Activated CD8-positive, alpha-beta T cell treated with anti-CD3 and anti-CD28 coated beads for 36 hours (primary cell): ENCODE measurements around the gene TPP2. TPM values are rescaled to one million over a fixed set of nuclear protein-coding genes. Genes with fewer than 3 reads are reported as not detected.

Experiments used
- ATAC-seq: fragments of 200-7000 bp; cut with Tn5 transposase; one replicate; pipeline ENCODE4 v1.10.0; 2021; ENCODE audit warnings: mild to moderate bottlenecking, moderate library complexity
- CTCF ChIA-PET: fragments of 350-600 bp; sonication (Branson Sonifier 250); formaldehyde crosslinking; loops from one replicate; lab custom pipeline; 2021; ENCODE audit warnings: antibody characterized with exemption; lab: Charles Lee
- POLR2A ChIA-PET: fragments of 350-600 bp; sonication (Branson Sonifier 250); formaldehyde crosslinking; loops from one replicate; lab custom pipeline; 2021; ENCODE audit warnings: antibody characterized with exemption; lab: Charles Lee
- DNase-seq: peaks from one replicate; pipeline ENCODE4 v3.0.0-alpha.2; 2020
- H3K27ac Mint-ChIP-seq: one replicate; pipeline ENCODE4 v1.8.0; 2021; ENCODE audit warnings: mild to moderate bottlenecking, mixed read lengths
- H3K27me3 Mint-ChIP-seq: one replicate; pipeline ENCODE4 v1.8.0; 2021; ENCODE audit warnings: mixed read lengths
- H3K36me3 Mint-ChIP-seq: one replicate; pipeline ENCODE4 v1.8.0; 2021; ENCODE audit warnings: low read depth, mixed read lengths
- H3K4me1 Mint-ChIP-seq: one replicate; pipeline ENCODE4 v1.8.0; 2021; ENCODE audit warnings: low read depth, mixed read lengths
- H3K4me3 Mint-ChIP-seq: one replicate; pipeline ENCODE4 v1.8.0; 2021; ENCODE audit warnings: mild to moderate bottlenecking, moderate library complexity, mixed read lengths
- H3K9me3 Mint-ChIP-seq: one replicate; pipeline ENCODE4 v1.8.0; 2021; ENCODE audit warnings: mixed read lengths
- intact Hi-C: fragments of 100-400 bp; cut with micrococcal nuclease; formaldehyde crosslinking; loops from one replicate; pipeline ENCODE4 v1.10.0; 2022
- total RNA-seq, 2 experiments: library from RNA; stranded (reverse); gene quantifications; one replicate each; pipeline ENCODE4 v1.2.3, GENCODE V29; 2021
- TF ChIP-seq, protein P1 (sequence below): fragments of 200-600 bp; IDR thresholded peaks from one replicate; pipeline ENCODE4 v1.8.0; 2022; ENCODE audit warnings: antibody characterized with exemption, mild to moderate bottlenecking

Gene TPP2
- total RNA-seq, 2 experiments from 2014 or later = 70.3 to 70.8 TPM

DNA sequence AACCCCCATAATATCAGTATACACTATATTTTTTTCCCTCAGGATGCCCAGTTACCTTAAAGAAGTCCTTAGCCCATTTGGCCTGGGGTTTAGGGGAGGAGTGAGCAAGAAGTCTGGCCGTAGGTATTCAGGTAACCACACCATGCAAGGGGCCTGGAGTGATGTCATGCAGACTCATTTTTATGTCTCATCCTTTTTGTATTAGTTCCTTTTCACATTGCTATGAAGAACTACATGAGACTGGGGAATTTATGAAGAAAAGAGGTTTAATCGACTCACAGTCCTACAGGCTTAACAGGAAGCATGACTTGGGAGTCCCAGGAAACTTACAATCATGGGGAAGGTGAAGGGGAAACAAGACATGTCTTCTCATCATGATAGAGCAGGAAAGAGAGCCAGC lies 12.2 kb downstream of the TPP2 start:
- Mint-ChIP-seq H3K27me3 (no peaks in the 10 kb centered on the region), H3K4me3 (no peak overlapping the region), H3K27ac (peak overlapping the region; percentile 90), H3K36me3 (peaks cover 65% of the 10 kb centered on the region), H3K9me3 (no peaks in the 10 kb centered on the region), H3K4me1 (peaks cover 59% of the 10 kb centered on the region)
- DNase-seq = peak; percentile 12
- TF ChIP-seq, protein P1, sequence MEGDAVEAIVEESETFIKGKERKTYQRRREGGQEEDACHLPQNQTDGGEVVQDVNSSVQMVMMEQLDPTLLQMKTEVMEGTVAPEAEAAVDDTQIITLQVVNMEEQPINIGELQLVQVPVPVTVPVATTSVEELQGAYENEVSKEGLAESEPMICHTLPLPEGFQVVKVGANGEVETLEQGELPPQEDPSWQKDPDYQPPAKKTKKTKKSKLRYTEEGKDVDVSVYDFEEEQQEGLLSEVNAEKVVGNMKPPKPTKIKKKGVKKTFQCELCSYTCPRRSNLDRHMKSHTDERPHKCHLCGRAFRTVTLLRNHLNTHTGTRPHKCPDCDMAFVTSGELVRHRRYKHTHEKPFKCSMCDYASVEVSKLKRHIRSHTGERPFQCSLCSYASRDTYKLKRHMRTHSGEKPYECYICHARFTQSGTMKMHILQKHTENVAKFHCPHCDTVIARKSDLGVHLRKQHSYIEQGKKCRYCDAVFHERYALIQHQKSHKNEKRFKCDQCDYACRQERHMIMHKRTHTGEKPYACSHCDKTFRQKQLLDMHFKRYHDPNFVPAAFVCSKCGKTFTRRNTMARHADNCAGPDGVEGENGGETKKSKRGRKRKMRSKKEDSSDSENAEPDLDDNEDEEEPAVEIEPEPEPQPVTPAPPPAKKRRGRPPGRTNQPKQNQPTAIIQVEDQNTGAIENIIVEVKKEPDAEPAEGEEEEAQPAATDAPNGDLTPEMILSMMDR = no peak
- peak; percentile 64 for ATAC-seq
- intact Hi-C loops = no loop called here
- CTCF ChIA-PET = no interaction called here
- POLR2A ChIA-PET = interaction anchor here (1.0 to 4.1 kb wide), 2 partner anchors 12 kb away, joined by 3 to 22 read pairs; partner anchors contain the start of gene TPP2

- H3K27ac Mint-ChIP-seq = peak overlapping the region; percentile 76
- H3K27me3 Mint-ChIP-seq = no peaks in the 10 kb centered on the region
- POLR2A ChIA-PET = interaction anchor here (1.0 kb wide), 1 partner anchor 13 kb away, joined by 3 read pairs; the partner anchor contains the start of gene TPP2
- TF ChIP-seq, protein P1 = no peak
- H3K4me3 Mint-ChIP-seq = no peak overlapping the region
- CTCF ChIA-PET = no interaction called here
- peaks cover 62% of the 10 kb centered on the region for H3K36me3 Mint-ChIP-seq
- no peaks in the 10 kb centered on the region for H3K9me3 Mint-ChIP-seq
- intact Hi-C loops = no loop called here
- DNase-seq = peak; percentile 45
- peak; percentile 68 for ATAC-seq
- peaks cover 52% of the 10 kb centered on the region for H3K4me1 Mint-ChIP-seq
Measured at GRCh38 chr13:102609696-102610095, 12.9 kb downstream of the TPP2 start.

- ChIA-PET POLR2A (interaction anchor here (0.9 kb wide), 1 partner anchor 235 kb away, joined by 3 read pairs; the partner anchor contains the start of gene ERCC5), CTCF (no interaction called here)
- Mint-ChIP-seq H3K27ac (no peak overlapping the region), H3K4me3 (no peak overlapping the region), H3K27me3 (no peaks in the 10 kb centered on the region), H3K36me3 (peaks cover 56% of the 10 kb centered on the region), H3K4me1 (peaks cover 46% of the 10 kb centered on the region), H3K9me3 (no peaks in the 10 kb centered on the region)
- TF ChIP-seq, protein P1 = no peak
- DNase-seq = no peak
- no peak for ATAC-seq
- intact Hi-C loops = no loop called here
Measured at GRCh38 chr13:102610296-102610895, 13.6 kb downstream of the TPP2 start.

DNA sequence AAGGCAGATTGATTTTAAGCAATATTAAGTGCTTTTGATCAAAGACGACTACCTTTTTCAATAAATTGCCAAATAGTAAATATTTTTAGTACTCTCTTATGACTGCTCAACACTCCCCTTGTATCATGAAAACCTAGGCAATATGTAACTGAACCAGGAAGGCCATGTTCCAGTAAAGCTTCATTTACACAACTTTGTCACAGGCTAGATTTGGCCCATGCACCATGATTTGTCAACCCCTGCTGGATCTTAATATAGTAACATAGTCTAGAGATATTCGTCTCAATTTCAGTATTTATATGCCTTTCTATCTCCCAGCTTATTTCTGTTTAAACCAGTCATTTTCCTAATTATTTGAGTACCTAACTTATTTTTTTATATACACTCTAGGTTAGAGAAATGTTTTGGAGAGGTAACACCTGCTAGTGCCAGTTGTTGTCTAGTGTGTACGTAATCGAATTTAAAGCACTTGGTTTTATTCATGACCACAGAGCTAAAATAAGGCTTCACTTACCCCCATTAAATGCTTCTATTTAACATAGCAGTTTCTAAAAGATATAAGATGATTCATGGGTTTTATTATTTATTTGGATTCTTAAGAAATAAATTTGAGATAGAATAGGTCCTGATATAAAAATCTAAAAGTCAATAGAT lies 21.0 kb downstream of the TPP2 start:
- H3K4me3 Mint-ChIP-seq = no peak overlapping the region
- POLR2A ChIA-PET = no interaction called here
- TF ChIP-seq, protein P1 = no peak
- no peak overlapping the region for H3K27ac Mint-ChIP-seq
- CTCF ChIA-PET = no interaction called here
- DNase-seq (no peak), ATAC-seq (no peak)
- H3K4me1 Mint-ChIP-seq = peaks cover 12% of the 10 kb centered on the region
- intact Hi-C loops = no loop called here
- H3K36me3 Mint-ChIP-seq = peaks cover 41% of the 10 kb centered on the region
- H3K9me3 Mint-ChIP-seq = no peaks in the 10 kb centered on the region
- H3K27me3 Mint-ChIP-seq = no peaks in the 10 kb centered on the region

DNA sequence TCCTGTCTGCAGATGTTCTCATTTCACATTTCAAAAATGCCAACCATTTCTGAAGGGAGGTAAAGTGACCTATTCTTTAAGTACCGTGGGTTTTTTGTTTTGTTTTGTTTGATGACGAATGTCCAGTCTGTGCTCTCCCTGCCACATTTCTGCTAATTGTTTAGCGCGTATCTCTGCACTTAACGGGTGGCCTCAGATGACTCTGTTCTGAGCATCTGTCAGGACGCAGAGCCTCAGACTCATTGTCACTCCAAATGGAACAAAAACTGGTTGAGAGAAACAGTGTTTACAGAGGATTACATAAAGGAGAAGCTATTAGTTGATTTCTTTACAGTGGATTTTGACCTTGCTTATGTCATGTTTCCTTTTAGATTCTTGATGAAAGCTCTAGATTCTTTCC lies 23.7 kb downstream of the TPP2 start:
- no peaks in the 10 kb centered on the region for H3K27me3 Mint-ChIP-seq
- no peak overlapping the region for H3K4me3 Mint-ChIP-seq
- H3K9me3 Mint-ChIP-seq = no peaks in the 10 kb centered on the region
- CTCF ChIA-PET = no interaction called here
- POLR2A ChIA-PET = interaction anchor here (1.1 kb wide), 1 partner anchor 60 kb away, joined by 3 read pairs; no protein-coding TSS in a partner anchor
- ATAC-seq = no peak
- peak overlapping the region; percentile 1 for H3K27ac Mint-ChIP-seq
- no peak for DNase-seq
- intact Hi-C loops = no loop called here
- H3K36me3 Mint-ChIP-seq = peaks cover 45% of the 10 kb centered on the region
- peaks cover 4% of the 10 kb centered on the region for H3K4me1 Mint-ChIP-seq
- TF ChIP-seq, protein P1 = no peak
